Measurements from ENCODE around the gene GAGE13. TPM values are rescaled to one million over a fixed set of nuclear protein-coding genes. Genes with fewer than 3 reads are reported as not detected.

GAGE13 gene
- total and polyA plus RNA-seq, 2 of the 8 experiments (the other 6 are each of a cell fraction or from before 2014, with no cell fraction given) = not detected

- TF ChIP-seq USF2 (IDR thresholded peaks at IDR 0.05; ENCODE audit: low read length) = no peak
Measured at GRCh38 chrX:49312176-49312575, 19.2 kb upstream of the GAGE13 start (continued).
